ENCODE data around the gene A2ML1. TPM values are rescaled to one million over a fixed set of nuclear protein-coding genes. Genes with fewer than 3 reads are reported as not detected.
"Not testable (repeated sequence)": the region's sequence is repeated elsewhere in the genome, so short reads cannot be mapped to it uniquely, and the experiment has no call there.

A2ML1 gene
- total RNA-seq, 4 donors from 2014 or later, result not detected

GRCh38 chr12:8913702-8914032 is 91.2 kb downstream of the A2ML1 start:
- TF ChIP-seq CTCF (IDR thresholded peaks at IDR 0.05; ENCODE audit: low read depth), result no peak

GRCh38 chr12:8914033-8914715 is 91.8 kb downstream of the A2ML1 start, which contains the start of gene PHC1:
PHC1 (plus strand) TSS chr12:8914509; CDS start chr12:8917678, 3,169 bp downstream.
- not testable (repeated sequence) for TF ChIP-seq CTCF (IDR thresholded peaks at IDR 0.05; ENCODE audit: low read depth)

GRCh38 chr12:8914716-8915526 is 92.5 kb downstream of the A2ML1 start:
- TF ChIP-seq CTCF (IDR thresholded peaks at IDR 0.05; ENCODE audit: low read depth), result no peak

GRCh38 chr12:8916154-8916553 is 93.7 kb downstream of the A2ML1 start:
- no peak for TF ChIP-seq CTCF (IDR thresholded peaks at IDR 0.05; ENCODE audit: low read depth)

- TF ChIP-seq CTCF (IDR thresholded peaks at IDR 0.05; ENCODE audit: low read depth), result no peak
These were observed 94.6 kb downstream of the A2ML1 start for GRCh38 chr12:8917031-8917430.

GRCh38 chr12:8917751-8918150 is 95.3 kb downstream of the A2ML1 start:
- no peak for TF ChIP-seq CTCF (IDR thresholded peaks at IDR 0.05; ENCODE audit: low read depth)

GRCh38 chr12:8922544-8922943 is 100.1 kb downstream of the A2ML1 start:
- no peak for TF ChIP-seq CTCF (IDR thresholded peaks at IDR 0.05; ENCODE audit: low read depth)

All from subcutaneous adipose tissue (tissue), 4 donors.